Retinal pigment epithelial cell (primary cell): ENCODE measurements around the gene CST1.
"Not testable (repeated sequence)": the region's sequence is repeated elsewhere in the genome, so short reads cannot be mapped to it uniquely, and the experiment has no call there.

Experiments used
- DNase-seq: peaks from one replicate; pipeline ENCODE4 v3.0.0-alpha.2; 2010; ENCODE audit warnings: low read depth
- H3K4me3 ChIP-seq: 2 replicates; pipeline ENCODE4 v1.5.1; 2011; ENCODE audit warnings: mild to moderate bottlenecking, low read length, control low read depth, moderate library complexity
- CTCF ChIP-seq: conservative IDR thresholded peaks from 2 replicates; pipeline ENCODE4 v1.5.1; 2011; ENCODE audit warnings: low read depth, low read length, control low read depth, inconsistent platforms

The CST1 gene

DNA sequence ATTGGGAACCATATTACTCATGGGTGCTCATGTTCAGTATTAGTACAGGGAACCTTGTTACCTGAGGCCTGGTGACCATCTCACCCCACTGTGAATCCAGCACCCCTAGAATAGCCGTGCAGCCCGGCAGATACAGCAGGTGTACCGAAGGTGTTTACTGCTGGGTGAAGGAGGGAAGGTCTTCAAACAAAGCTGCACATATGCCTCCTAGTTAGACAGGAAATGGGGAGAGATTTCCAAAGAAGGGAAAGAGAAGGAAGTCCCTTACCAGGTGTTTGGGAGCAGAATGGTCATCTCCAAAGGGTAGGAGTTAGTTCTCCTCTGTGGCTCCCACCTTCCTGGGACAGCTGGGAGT, 2.4 kb upstream of the CST1 start:
- H3K4me3 ChIP-seq: no peak overlapping the region
- no peak for DNase-seq
- TF ChIP-seq CTCF: no peak

- no peak overlapping the region for H3K4me3 ChIP-seq
- TF ChIP-seq CTCF: no peak
- no peak for DNase-seq
Observed at GRCh38 chr20:23752481-23753193, 1.9 kb upstream of the CST1 start.

DNA sequence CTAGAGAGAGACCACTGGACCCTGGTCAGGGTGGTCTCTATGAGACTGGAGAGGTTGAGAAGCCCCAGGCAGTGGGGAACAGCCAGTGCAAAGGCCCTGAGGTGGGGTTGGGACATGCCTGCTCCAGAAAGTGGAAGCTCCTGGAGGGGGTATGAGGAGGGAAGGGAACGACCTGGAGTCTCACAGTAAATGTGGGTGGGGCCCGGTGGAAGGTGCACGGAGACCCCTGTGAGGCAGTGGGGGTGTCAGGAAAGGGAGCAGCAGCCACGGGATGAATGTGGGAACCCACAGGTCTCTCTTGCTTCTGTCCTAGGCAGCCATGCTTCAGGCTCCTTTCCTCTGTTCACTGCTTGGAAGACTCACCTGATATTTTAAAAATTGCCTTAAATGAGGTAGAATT, 1.3 kb upstream of the CST1 start:
- TF ChIP-seq CTCF: no peak
- H3K4me3 ChIP-seq: no peak overlapping the region
- DNase-seq: no peak

DNA sequence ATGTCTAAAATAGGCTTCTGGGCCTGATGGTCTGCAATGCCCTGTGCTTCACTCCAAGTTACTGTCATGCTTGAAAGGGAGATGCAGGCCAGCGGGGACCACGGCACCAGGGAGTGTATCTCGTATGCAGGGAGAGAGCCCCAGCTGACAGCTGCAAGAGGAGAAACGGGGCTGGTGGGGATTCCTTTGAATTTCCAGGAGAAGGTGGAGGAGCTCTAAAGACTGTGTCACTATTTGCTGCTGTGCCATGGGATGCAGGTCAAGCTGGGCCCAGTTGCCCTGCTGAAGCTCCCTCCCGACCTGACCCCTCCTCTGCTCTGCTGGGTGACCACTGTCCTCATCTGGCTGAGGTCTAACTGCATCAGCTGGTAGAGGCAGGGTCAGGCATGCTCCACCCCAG, 989 bp downstream of the CST1 start:
- no peak for TF ChIP-seq CTCF
- no peak overlapping the region for H3K4me3 ChIP-seq
- no peak for DNase-seq

GRCh38 chr20:23748975-23749374, 1.8 kb downstream of the CST1 start:
- H3K4me3 ChIP-seq, DNase-seq: not testable (repeated sequence)

DNA sequence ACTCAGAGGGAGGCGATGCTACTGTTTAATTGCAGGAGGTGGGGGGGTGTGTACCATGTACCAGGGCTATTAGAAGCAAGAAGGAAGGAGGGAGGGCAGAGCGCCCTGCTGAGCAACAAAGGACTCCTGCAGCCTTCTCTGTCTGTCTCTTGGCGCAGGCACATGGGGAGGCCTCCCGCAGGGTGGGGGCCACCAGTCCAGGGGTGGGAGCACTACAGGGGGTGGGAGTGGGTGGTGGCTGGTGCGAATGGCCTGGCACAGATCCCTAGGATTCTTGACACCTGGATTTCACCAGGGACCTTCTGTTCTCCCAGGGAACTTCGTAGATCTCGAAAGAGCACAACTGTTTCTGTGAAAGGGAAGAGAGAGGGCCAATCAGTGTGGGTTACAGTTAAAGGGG, 3.2 kb downstream of the CST1 start:
- not testable (repeated sequence) for DNase-seq, H3K4me3 ChIP-seq

GRCh38 chr20:23747092-23747491, 3.6 kb downstream of the CST1 start:
- H3K4me3 ChIP-seq, DNase-seq: not testable (repeated sequence)

GRCh38 chr20:23746321-23746720, 4.4 kb downstream of the CST1 start:
- H3K4me3 ChIP-seq: no peak overlapping the region
- no peak for TF ChIP-seq CTCF
- no peak for DNase-seq

GRCh38 chr20:23745247-23745646, 5.5 kb downstream of the CST1 start:
- TF ChIP-seq CTCF: no peak
- H3K4me3 ChIP-seq: no peak overlapping the region
- DNase-seq: no peak
